GM12878 (cell line): ENCODE measurements around the gene PLXDC1. TPM values are rescaled to one million over a fixed set of nuclear protein-coding genes. Genes with fewer than 3 reads are reported as not detected.

Experiments
- ASH2L ChIP-seq: fragments of 300-600, 200-600 bp; sonication (generic); IDR thresholded peaks from 2 replicates; pipeline ENCODE4 v1.6.1; 2017; ENCODE audit warnings: low read depth, mild to moderate bottlenecking, borderline replicate concordance
- CREB1 ChIP-seq: IDR thresholded peaks from 2 replicates; pipeline ENCODE4 v1.6.1; 2012; ENCODE audit warnings: low read depth, mild to moderate bottlenecking, inconsistent platforms
- IKZF1 ChIP-seq: fragments of 450-650 bp; conservative IDR thresholded peaks from 2 replicates; pipeline ENCODE4 v1.6.1; 2017; ENCODE audit warnings: antibody characterized with exemption, mild to moderate bottlenecking
- IRF4 ChIP-seq: IDR thresholded peaks from 2 replicates; pipeline ENCODE4 v1.6.1; 2011; ENCODE audit warnings: low read depth, low read length
- NFIC ChIP-seq: IDR thresholded peaks from 2 replicates; pipeline ENCODE4 v1.6.1; 2012; ENCODE audit warnings: low read depth, mild to moderate bottlenecking, inconsistent platforms, low read length, moderate library complexity
- NFXL1 ChIP-seq: fragments of 450-650 bp; IDR thresholded peaks from 2 replicates; pipeline ENCODE4 v1.6.1; 2017; ENCODE audit warnings: antibody characterized with exemption, mild to moderate bottlenecking, borderline replicate concordance
- NR2C2 ChIP-seq: IDR thresholded peaks from 2 replicates; pipeline ENCODE4 v1.6.1; 2011; ENCODE audit warnings: borderline replicate concordance, low read depth; ENCODE audit not compliant: control insufficient read depth, insufficient read length
- PBX3 ChIP-seq: IDR thresholded peaks from 2 replicates; pipeline ENCODE4 v1.6.1; 2011; ENCODE audit warnings: mild to moderate bottlenecking, low read depth, low read length, moderate library complexity; ENCODE audit not compliant: insufficient replicate concordance
- SIX5 ChIP-seq: IDR thresholded peaks from 2 replicates; pipeline ENCODE4 v1.6.1; 2011; ENCODE audit warnings: mild to moderate bottlenecking, low read depth, low read length, moderate library complexity; ENCODE audit not compliant: severe bottlenecking
- SMAD5 ChIP-seq: IDR thresholded peaks from 2 replicates; pipeline ENCODE4 v1.6.1; 2016; ENCODE audit warnings: antibody characterized with exemption, low read depth
- SPI1 ChIP-seq: IDR thresholded peaks from 2 replicates; pipeline ENCODE4 v1.6.1; 2011; ENCODE audit warnings: low read depth, mild to moderate bottlenecking, low read length, moderate library complexity, borderline replicate concordance; ENCODE audit not compliant: insufficient read depth
- WRNIP1 ChIP-seq: IDR thresholded peaks from 2 replicates; pipeline ENCODE4 v1.6.1; 2011; ENCODE audit warnings: low read depth, low read length, improper control_type of control experiment, borderline replicate concordance
- ZNF24 ChIP-seq: fragments of 450-650 bp; IDR thresholded peaks from 2 replicates; pipeline ENCODE4 v1.6.1; 2017; ENCODE audit warnings: antibody characterized with exemption, mild to moderate bottlenecking
- ZNF622 ChIP-seq: fragments of 450-650 bp; IDR thresholded peaks from 2 replicates; pipeline ENCODE4 v1.6.1; 2017; ENCODE audit warnings: mild to moderate bottlenecking, inconsistent platforms
- polyA plus RNA-seq, 11 experiments: library from polyadenylated mRNA; depleted of rRNA in 4 of 11; unstranded in 6 of 11; stranded (reverse) in 5 of 11; fragments of >200 nt; fragmentation: Nextera tagmentation in 4 of 11; fragmentation: Illumina TruSeq in 1 of 11; extraction: Ambion mirVana in 4 of 11; extraction: Trizol in 1 of 11; gene quantifications; 1 replicate in 1 of 11; 2 replicates in 10 of 11; pipeline versions ENCODE4 v1.2.1 to v1.2.3, GENCODE V29; 2011 to 2016; ENCODE audit warnings: inconsistent platforms in 2 of 11, missing spikeins in 2 of 11, low read depth in 1 of 11
- total RNA-seq, 4 experiments: library from RNA; depleted of rRNA in 3 of 4; stranded (reverse); fragments of >200 nt in 3 of 4; fragmentation: Illumina TruSeq in 1 of 4; extraction: Trizol in 1 of 4; gene quantifications; 2 replicates each; pipeline versions ENCODE4 v1.2.1 to v1.2.3, GENCODE V29; 2013 to 2021
- TF ChIP-seq, protein P1 (sequence below): fragments of 150-350 bp; IDR thresholded peaks from 2 replicates; pipeline ENCODE4 v1.6.1; 2016; ENCODE audit warnings: low read depth, low read length

Gene PLXDC1
- total and polyA plus RNA-seq, 10 of the 15 experiments (the other 5 are each of a cell fraction or from before 2014, with no cell fraction given): 0.03 to 0.30 (median 0.22) TPM; not detected in 7

DNA sequence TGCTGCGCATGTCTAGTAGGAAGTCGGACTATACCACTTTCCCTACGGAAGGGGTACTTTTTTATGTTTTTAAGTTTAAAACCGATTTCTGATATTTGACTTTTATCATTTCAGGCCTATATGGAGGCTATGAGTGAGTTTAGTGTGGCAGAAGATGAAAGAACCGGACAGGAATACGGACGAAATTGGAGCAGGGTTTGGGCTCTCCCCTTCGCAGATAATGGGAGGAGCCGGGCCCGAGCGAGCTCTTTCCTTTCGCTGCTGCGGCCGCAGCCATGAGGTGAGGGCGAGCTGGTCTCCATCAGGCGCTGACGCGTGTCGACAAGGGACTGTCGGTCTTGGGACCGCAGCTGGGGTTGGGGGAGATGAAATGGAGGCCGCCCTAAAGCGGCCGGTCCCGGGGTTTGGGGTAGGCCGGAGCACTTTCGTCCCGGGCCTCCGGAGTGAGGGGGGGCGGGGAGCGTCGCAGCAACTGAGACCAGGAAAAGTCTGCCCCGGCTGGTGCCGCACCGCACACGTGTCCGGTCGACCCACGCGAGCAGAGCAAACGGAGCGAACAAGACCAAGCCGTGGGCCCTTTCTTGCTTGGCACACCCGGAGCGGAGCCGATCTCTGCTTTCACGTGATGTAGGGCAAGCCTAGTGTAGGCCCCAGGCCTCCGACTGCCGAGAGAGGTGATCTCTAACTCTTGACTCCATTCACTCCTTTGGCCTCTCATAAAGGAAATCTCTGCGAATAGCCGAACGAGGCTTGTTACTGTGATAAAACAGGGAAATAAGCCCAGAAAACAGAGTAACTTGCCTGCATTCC is 48.8 kb upstream of the PLXDC1 start, which contains the start of gene RPL19 (continued):
- TF ChIP-seq IRF4: no peak
- TF ChIP-seq, protein P1, sequence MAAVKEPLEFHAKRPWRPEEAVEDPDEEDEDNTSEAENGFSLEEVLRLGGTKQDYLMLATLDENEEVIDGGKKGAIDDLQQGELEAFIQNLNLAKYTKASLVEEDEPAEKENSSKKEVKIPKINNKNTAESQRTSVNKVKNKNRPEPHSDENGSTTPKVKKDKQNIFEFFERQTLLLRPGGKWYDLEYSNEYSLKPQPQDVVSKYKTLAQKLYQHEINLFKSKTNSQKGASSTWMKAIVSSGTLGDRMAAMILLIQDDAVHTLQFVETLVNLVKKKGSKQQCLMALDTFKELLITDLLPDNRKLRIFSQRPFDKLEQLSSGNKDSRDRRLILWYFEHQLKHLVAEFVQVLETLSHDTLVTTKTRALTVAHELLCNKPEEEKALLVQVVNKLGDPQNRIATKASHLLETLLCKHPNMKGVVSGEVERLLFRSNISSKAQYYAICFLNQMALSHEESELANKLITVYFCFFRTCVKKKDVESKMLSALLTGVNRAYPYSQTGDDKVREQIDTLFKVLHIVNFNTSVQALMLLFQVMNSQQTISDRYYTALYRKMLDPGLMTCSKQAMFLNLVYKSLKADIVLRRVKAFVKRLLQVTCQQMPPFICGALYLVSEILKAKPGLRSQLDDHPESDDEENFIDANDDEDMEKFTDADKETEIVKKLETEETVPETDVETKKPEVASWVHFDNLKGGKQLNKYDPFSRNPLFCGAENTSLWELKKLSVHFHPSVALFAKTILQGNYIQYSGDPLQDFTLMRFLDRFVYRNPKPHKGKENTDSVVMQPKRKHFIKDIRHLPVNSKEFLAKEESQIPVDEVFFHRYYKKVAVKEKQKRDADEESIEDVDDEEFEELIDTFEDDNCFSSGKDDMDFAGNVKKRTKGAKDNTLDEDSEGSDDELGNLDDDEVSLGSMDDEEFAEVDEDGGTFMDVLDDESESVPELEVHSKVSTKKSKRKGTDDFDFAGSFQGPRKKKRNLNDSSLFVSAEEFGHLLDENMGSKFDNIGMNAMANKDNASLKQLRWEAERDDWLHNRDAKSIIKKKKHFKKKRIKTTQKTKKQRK: no peak
- TF ChIP-seq SPI1: no peak
- TF ChIP-seq PBX3: peak; percentile 50
- peak; percentile 42 for TF ChIP-seq IKZF1
- no peak for TF ChIP-seq ASH2L
- TF ChIP-seq CREB1: no peak; the same call in 1 of the 2 replicates
- no peak for TF ChIP-seq NFXL1
- peak; percentile 97 for TF ChIP-seq SMAD5
- peak; percentile 60 for TF ChIP-seq SIX5
- TF ChIP-seq NR2C2: no peak
- TF ChIP-seq WRNIP1: no peak
- peak; percentile 44; the same call in 1 of the 2 replicates for TF ChIP-seq ZNF24
- peak; percentile 83 for TF ChIP-seq NFIC
- TF ChIP-seq ZNF622: no peak
